B cell (primary cell): Measurements from ENCODE around the gene SUGP1. TPM values are rescaled to one million over a fixed set of nuclear protein-coding genes. Genes with fewer than 3 reads are reported as not detected.

Experiments used
- ATAC-seq: fragments of 200-7000 bp; cut with Tn5 transposase; one replicate; pipeline ENCODE4 v1.10.0; 2021; ENCODE audit warnings: low read depth, mild to moderate bottlenecking, moderate number of reproducible peaks, moderate library complexity
- CTCF ChIA-PET: fragments of 350-600 bp; sonication (Branson Sonifier 250); formaldehyde crosslinking; loops from one replicate; lab custom pipeline; 2021; ENCODE audit warnings: antibody characterized with exemption, inconsistent platforms; lab: Charles Lee
- POLR2A ChIA-PET: fragments of 350-600 bp; sonication (Branson Sonifier 250); formaldehyde crosslinking; loops from one replicate; lab custom pipeline; 2021; ENCODE audit warnings: antibody characterized with exemption; lab: Charles Lee
- DNase-seq: peaks from one replicate; pipeline ENCODE4 v3.0.0; 2013
- H2AFZ ChIP-seq: 2 replicates; pipeline ENCODE4 v1.6.1; 2012; ENCODE audit warnings: mild to moderate bottlenecking, low read depth, low read length; ENCODE audit not compliant: insufficient read depth, poor library complexity, severe bottlenecking
- H3K27ac ChIP-seq, 2 donors: 1 replicate in 1 of 2; 2 replicates in 1 of 2; pipeline ENCODE4 v1.5.1; 2012 to 2013; ENCODE audit warnings: low read length in 2 of 2, mild to moderate bottlenecking in 2 of 2, moderate library complexity in 1 of 2
- H3K27me3 ChIP-seq, 4 experiments: fragments of 200-600 bp in 1 of 4; sonication (generic) in 1 of 4; replicated peaks in 1 of 4; 1 replicate in 2 of 4; 2 replicates in 2 of 4; pipeline versions ENCODE4 v1.6.1 to v1.7.0; 2013 to 2016; ENCODE audit warnings: low read length in 3 of 4, mild to moderate bottlenecking in 2 of 4, mixed read lengths in 1 of 4, moderate library complexity in 1 of 4; ENCODE audit not compliant: insufficient read depth in 4 of 4, control insufficient read depth in 3 of 4; ENCODE audit errors: control extremely low read depth in 1 of 4
- H3K36me3 ChIP-seq, 2 experiments: replicated peaks in 1 of 2; 1 replicate in 1 of 2; 2 replicates in 1 of 2; pipeline versions ENCODE4 v1.6.1 to v1.7.1; 2013; ENCODE audit warnings: low read length in 1 of 2; ENCODE audit not compliant: insufficient read depth in 2 of 2, control insufficient read depth in 1 of 2; ENCODE audit errors: control extremely low read depth in 1 of 2, extremely low read depth in 1 of 2
- H3K4me1 ChIP-seq, 2 donors: fragments of 200-600 bp in 1 of 2; sonication (generic) in 1 of 2; 1 replicate in 1 of 2; 2 replicates in 1 of 2; pipeline versions ENCODE4 v1.5.1 to v1.6.1; 2013 to 2017; ENCODE audit warnings: low read length in 2 of 2; ENCODE audit not compliant: control insufficient read depth in 2 of 2, insufficient read depth in 2 of 2
- H3K4me2 ChIP-seq: replicated peaks from 2 replicates; pipeline ENCODE3; 2012; ENCODE audit warnings: mild to moderate bottlenecking, low read depth, low read length; ENCODE audit not compliant: poor library complexity, severe bottlenecking
- H3K4me3 ChIP-seq, 5 experiments: fragments of 200-600 bp in 1 of 5; sonication (generic) in 1 of 5; 1 replicate in 3 of 5; 2 replicates in 2 of 5; pipeline versions ENCODE4 v1.5.1 to v1.7.0; 2011 to 2016; ENCODE audit warnings: low read length in 4 of 5, mild to moderate bottlenecking in 4 of 5, low read depth in 2 of 5, control low read depth in 1 of 5, moderate library complexity in 1 of 5; ENCODE audit not compliant: insufficient read depth in 1 of 5; ENCODE audit errors: control extremely low read depth in 1 of 5, extremely low read depth in 1 of 5
- H3K79me2 ChIP-seq: fragments of 200-600 bp; sonication (generic); one replicate; pipeline ENCODE4 v1.6.0; 2016; ENCODE audit warnings: low read length; ENCODE audit not compliant: control insufficient read depth, insufficient read depth
- H3K9ac ChIP-seq: fragments of 200-600 bp; sonication (generic); 2 replicates; pipeline ENCODE4 v1.6.1; 2017; ENCODE audit warnings: mild to moderate bottlenecking, low read length, moderate library complexity
- H3K9me3 ChIP-seq, 3 donors: one replicate each; pipeline versions ENCODE4 v1.6.1 to v1.7.1; 2013; ENCODE audit warnings: low read length in 2 of 3; ENCODE audit not compliant: control insufficient read depth in 2 of 3, insufficient read depth in 1 of 3; ENCODE audit errors: control extremely low read depth in 1 of 3
- H4K20me1 ChIP-seq: 2 replicates; pipeline ENCODE4 v1.6.0; 2012; ENCODE audit warnings: mild to moderate bottlenecking, low read length; ENCODE audit not compliant: insufficient read depth, control insufficient read depth, poor library complexity, severe bottlenecking
- H3K27ac Mint-ChIP-seq: one replicate; pipeline ENCODE4 v1.8.0; 2021; ENCODE audit warnings: mixed read lengths
- H3K27me3 Mint-ChIP-seq: one replicate; pipeline ENCODE4 v1.8.0; 2021; ENCODE audit warnings: mixed read lengths
- H3K4me1 Mint-ChIP-seq: one replicate; pipeline ENCODE4 v1.8.0; 2021; ENCODE audit warnings: mixed read lengths
- H3K4me3 Mint-ChIP-seq: one replicate; pipeline ENCODE4 v1.8.0; 2021; ENCODE audit warnings: mixed read lengths
- H3K9me3 Mint-ChIP-seq: one replicate; pipeline ENCODE4 v1.8.0; 2022; ENCODE audit warnings: mixed read lengths; ENCODE audit not compliant: insufficient read depth
- EZH2 ChIP-seq: IDR thresholded peaks from 2 replicates; pipeline ENCODE4 v1.6.1; 2012; ENCODE audit warnings: borderline replicate concordance, low read depth, mild to moderate bottlenecking, moderate library complexity, low read length; ENCODE audit not compliant: insufficient read depth, poor library complexity, severe bottlenecking
- WGBS: methylation state at CpG from one replicate; pipeline ENCODE4 v1.1.5; 2013; ENCODE audit warnings: missing lambda C conversion rate; ENCODE audit not compliant: insufficient coverage; 5-methylcytosine and 5-hydroxymethylcytosine counted together
- intact Hi-C: fragments of 100-400 bp; cut with micrococcal nuclease; formaldehyde crosslinking; loops from one replicate; pipeline ENCODE4 v1.10.0; 2022
- polyA plus RNA-seq: library from polyadenylated mRNA; depleted of rRNA; stranded (reverse); fragments of >200 nt; gene quantifications from 2 replicates; pipeline ENCODE4 v1.2.3, GENCODE V29; 2012
- total RNA-seq, 2 donors: library from RNA; stranded (reverse); fragments of 120-200 nt in 1 of 2; gene quantifications; 1 replicate in 1 of 2; 2 replicates in 1 of 2; pipeline versions ENCODE4 v1.2.3 to v1.2.4, GENCODE V29; 2013 to 2022
- TF ChIP-seq, protein P1 (sequence below): fragments of 200-600 bp; IDR thresholded peaks from one replicate; pipeline ENCODE4 v1.8.0; 2022; ENCODE audit warnings: antibody characterized with exemption, mild to moderate bottlenecking

Gene SUGP1
- total and polyA plus RNA-seq, 2 donors (not counting 1 experiment from before 2014, with no cell fraction given): 61.3 to 86.9 TPM

DNA sequence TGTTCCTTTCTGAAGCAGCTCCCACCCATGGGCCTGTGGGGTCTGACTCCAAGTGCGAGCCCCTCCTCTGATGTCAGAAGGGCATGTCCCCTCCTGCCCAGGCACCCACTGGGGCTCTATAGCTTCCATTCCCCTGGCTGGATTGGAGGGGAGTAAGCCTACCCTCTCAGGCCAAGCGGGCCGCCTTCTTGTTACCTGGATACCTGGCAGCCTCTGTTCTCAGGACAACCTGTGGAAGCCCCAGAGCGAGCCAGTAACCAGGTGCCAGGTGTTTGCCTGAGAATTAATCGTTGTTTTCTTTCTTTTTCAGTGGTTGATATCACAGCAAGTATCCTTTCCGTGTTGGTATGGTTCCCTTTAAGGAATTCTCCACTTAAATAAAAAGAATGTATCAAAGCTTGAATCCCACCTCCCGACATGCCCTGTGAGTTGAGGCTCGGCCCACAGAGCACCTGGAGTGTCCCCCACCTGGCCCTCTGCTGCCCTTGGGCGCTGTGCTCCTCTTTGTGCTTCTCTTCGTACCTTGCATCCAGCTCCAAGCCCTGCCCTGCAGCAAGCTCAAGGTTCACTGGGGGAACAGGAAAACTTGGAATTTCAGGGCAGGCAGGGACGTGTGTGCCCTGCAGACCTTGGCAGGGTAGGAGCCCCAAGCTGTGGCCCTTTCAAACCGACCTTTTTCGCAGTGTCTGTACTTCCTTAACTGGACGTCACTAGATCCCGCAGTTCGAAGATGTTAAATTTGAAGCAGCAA, 15.3 kb upstream of the SUGP1 start:
- ATAC-seq (no peak), DNase-seq (no peak)
- Mint-ChIP-seq H3K27me3 (no peaks in the 10 kb centered on the region), H3K4me3 (no peak overlapping the region), H3K9me3 (no peaks in the 10 kb centered on the region), H3K27ac (peak overlapping the region; percentile 53), H3K4me1 (peaks cover 3% of the 10 kb centered on the region)
- POLR2A ChIA-PET: no interaction called here
- Histone ChIP-seq H3K36me3 (peaks cover 0 to 47% of the 10 kb centered on the region in 2 experiments), H3K27me3 (no peaks in the 10 kb centered on the region), H3K79me2 (peaks cover 81% of the 10 kb centered on the region), H3K27ac (no peak overlapping the region), H3K4me3 (no peak overlapping the region), H3K9me3 (no peaks in the 10 kb centered on the region), H3K4me1 (no peaks in the 10 kb centered on the region), H4K20me1 (peaks cover 62% of the 10 kb centered on the region), H3K9ac (no peak overlapping the region), H2AFZ (no peak overlapping the region), H3K4me2 (no peak overlapping the region)
- CTCF ChIA-PET: interaction anchor here (0.8 kb wide), 1 partner anchor 106 kb away, joined by 3 read pairs; no protein-coding TSS in a partner anchor
- TF ChIP-seq, protein P1, sequence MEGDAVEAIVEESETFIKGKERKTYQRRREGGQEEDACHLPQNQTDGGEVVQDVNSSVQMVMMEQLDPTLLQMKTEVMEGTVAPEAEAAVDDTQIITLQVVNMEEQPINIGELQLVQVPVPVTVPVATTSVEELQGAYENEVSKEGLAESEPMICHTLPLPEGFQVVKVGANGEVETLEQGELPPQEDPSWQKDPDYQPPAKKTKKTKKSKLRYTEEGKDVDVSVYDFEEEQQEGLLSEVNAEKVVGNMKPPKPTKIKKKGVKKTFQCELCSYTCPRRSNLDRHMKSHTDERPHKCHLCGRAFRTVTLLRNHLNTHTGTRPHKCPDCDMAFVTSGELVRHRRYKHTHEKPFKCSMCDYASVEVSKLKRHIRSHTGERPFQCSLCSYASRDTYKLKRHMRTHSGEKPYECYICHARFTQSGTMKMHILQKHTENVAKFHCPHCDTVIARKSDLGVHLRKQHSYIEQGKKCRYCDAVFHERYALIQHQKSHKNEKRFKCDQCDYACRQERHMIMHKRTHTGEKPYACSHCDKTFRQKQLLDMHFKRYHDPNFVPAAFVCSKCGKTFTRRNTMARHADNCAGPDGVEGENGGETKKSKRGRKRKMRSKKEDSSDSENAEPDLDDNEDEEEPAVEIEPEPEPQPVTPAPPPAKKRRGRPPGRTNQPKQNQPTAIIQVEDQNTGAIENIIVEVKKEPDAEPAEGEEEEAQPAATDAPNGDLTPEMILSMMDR: no peak
- TF ChIP-seq EZH2: no peak
- WGBS: 90% methylated on average over 14 of the region's 16 CpGs
- intact Hi-C loops: no loop called here

DNA sequence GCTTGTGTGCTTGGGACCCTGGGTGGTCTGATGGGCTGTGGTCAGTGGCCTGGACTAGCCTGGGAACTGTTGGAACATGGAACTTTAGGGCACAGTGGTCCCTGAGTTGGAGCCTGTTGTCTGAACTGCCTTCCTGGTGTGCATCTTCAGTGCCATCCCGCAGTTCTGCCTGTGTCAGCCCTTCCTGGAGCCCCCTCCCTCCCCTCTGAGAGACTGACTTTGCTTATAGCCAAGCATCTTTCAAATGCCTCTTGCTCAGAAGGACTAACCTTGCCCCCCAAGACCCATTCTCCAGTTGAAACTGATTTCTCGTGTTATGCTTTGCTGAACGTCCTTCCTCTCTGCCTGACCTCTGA, 14.7 kb upstream of the SUGP1 start:
- Mint-ChIP-seq H3K27me3 (no peaks in the 10 kb centered on the region), H3K9me3 (no peaks in the 10 kb centered on the region), H3K4me3 (no peak overlapping the region), H3K27ac (no peak overlapping the region), H3K4me1 (peaks cover 3% of the 10 kb centered on the region)
- no peak overlapping the region for H3K9ac ChIP-seq
- peaks cover 87% of the 10 kb centered on the region for H3K79me2 ChIP-seq
- POLR2A ChIA-PET: no interaction called here
- intact Hi-C loops: no loop called here
- H3K27ac ChIP-seq: no peak overlapping the region
- TF ChIP-seq EZH2: no peak
- TF ChIP-seq, protein P1: no peak
- H3K4me1 ChIP-seq: no peaks in the 10 kb centered on the region
- DNase-seq (no peak), ATAC-seq (no peak)
- no peaks in the 10 kb centered on the region for H3K27me3 ChIP-seq
- CTCF ChIA-PET: no interaction called here
- H2AFZ ChIP-seq: no peak overlapping the region
- H3K4me2 ChIP-seq: no peak overlapping the region
- peaks cover 0 to 52% of the 10 kb centered on the region in 2 experiments for H3K36me3 ChIP-seq
- 100% methylated on average over 3 of the region's 3 CpGs for WGBS
- no peaks in the 10 kb centered on the region for H3K9me3 ChIP-seq
- no peak overlapping the region for H3K4me3 ChIP-seq
- H4K20me1 ChIP-seq: peaks cover 66% of the 10 kb centered on the region
